ENCODE measurements around the gene MAPK7.

The MAPK7 gene

GRCh38 chr17:19402171-19402570 is 23.9 kb downstream of the MAPK7 start:
- Mint-ChIP-seq H3K36me3 (no peaks in the 10 kb centered on the region), H3K27ac (no peak overlapping the region), H3K9me3 (peaks cover 0 to 2% of the 10 kb centered on the region in 2 donors), H3K27me3 (peaks cover 5 to 9% of the 10 kb centered on the region in 2 donors), H3K4me1 (no peaks in the 10 kb centered on the region), H3K4me3 (no peak overlapping the region)
- DNase-seq (no peak), ATAC-seq (replicated peaks) (no peak)

GRCh38 chr17:19403021-19403420 is 24.7 kb downstream of the MAPK7 start:
- ATAC-seq (replicated peaks) (no peak), DNase-seq (no peak)
- Mint-ChIP-seq H3K27me3 (peaks cover 5 to 9% of the 10 kb centered on the region in 2 donors), H3K27ac (no peak overlapping the region), H3K4me1 (no peaks in the 10 kb centered on the region), H3K36me3 (no peaks in the 10 kb centered on the region), H3K4me3 (no peak overlapping the region), H3K9me3 (peaks cover 0 to 2% of the 10 kb centered on the region in 2 donors)

- H3K27ac Mint-ChIP-seq = no peak overlapping the region
- no peak overlapping the region for H3K4me3 Mint-ChIP-seq
- H3K27me3 Mint-ChIP-seq = peaks cover 5 to 9% of the 10 kb centered on the region in 2 donors
- DNase-seq (no peak), ATAC-seq (replicated peaks) (no peak)
- no peaks in the 10 kb centered on the region for H3K36me3 Mint-ChIP-seq
- no peaks in the 10 kb centered on the region for H3K4me1 Mint-ChIP-seq
- H3K9me3 Mint-ChIP-seq = peaks cover 0 to 2% of the 10 kb centered on the region in 2 donors
Observed at GRCh38 chr17:19404264-19404663, 26.0 kb downstream of the MAPK7 start.

- H3K4me1 Mint-ChIP-seq = no peaks in the 10 kb centered on the region
- DNase-seq (no peak), ATAC-seq (replicated peaks) (no peak)
- H3K4me3 Mint-ChIP-seq = no peak overlapping the region
- peaks cover 0 to 2% of the 10 kb centered on the region in 2 donors for H3K9me3 Mint-ChIP-seq
- H3K27me3 Mint-ChIP-seq = peaks cover 7 to 10% of the 10 kb centered on the region in 2 donors
- no peaks in the 10 kb centered on the region for H3K36me3 Mint-ChIP-seq
- no peak overlapping the region for H3K27ac Mint-ChIP-seq
Observed at GRCh38 chr17:19405114-19405513, 26.8 kb downstream of the MAPK7 start.

- Mint-ChIP-seq H3K36me3 (no peaks in the 10 kb centered on the region), H3K27me3 (peaks cover 16 to 26% of the 10 kb centered on the region in 2 donors), H3K4me3 (no peak overlapping the region), H3K27ac (no peak overlapping the region), H3K4me1 (no peaks in the 10 kb centered on the region), H3K9me3 (peaks cover 0 to 2% of the 10 kb centered on the region in 2 donors)
- ATAC-seq (replicated peaks) (no peak), DNase-seq (no peak)
Observed at GRCh38 chr17:19407601-19408345, 29.5 kb downstream of the MAPK7 start.

GRCh38 chr17:19408346-19408710 is 30.0 kb downstream of the MAPK7 start:
- Mint-ChIP-seq H3K36me3 (no peaks in the 10 kb centered on the region), H3K9me3 (peaks cover 0 to 2% of the 10 kb centered on the region in 2 donors), H3K27ac (no peak overlapping the region), H3K4me1 (no peaks in the 10 kb centered on the region), H3K4me3 (no peak overlapping the region), H3K27me3 (peaks cover 19 to 31% of the 10 kb centered on the region in 2 donors)
- ATAC-seq (replicated peaks) = no peak
- DNase-seq = no peak

- H3K4me1 Mint-ChIP-seq = no peaks in the 10 kb centered on the region
Observed at GRCh38 chr17:19409066-19409465, 30.8 kb downstream of the MAPK7 start.

GRCh38 chr17:19409509-19409908 is 31.2 kb downstream of the MAPK7 start:
- H3K36me3 Mint-ChIP-seq = no peaks in the 10 kb centered on the region
- peaks cover 17 to 27% of the 10 kb centered on the region in 2 donors for H3K27me3 Mint-ChIP-seq
- H3K27ac Mint-ChIP-seq = no peak overlapping the region
- H3K4me3 Mint-ChIP-seq = no peak overlapping the region
- ATAC-seq (replicated peaks) (no peak), DNase-seq (no peak)
- H3K9me3 Mint-ChIP-seq = no peaks in the 10 kb centered on the region
- no peaks in the 10 kb centered on the region for H3K4me1 Mint-ChIP-seq

More at GRCh38 chr17:19409066-19409465, 30.8 kb downstream of the MAPK7 start:
- no peak overlapping the region for H3K4me3 Mint-ChIP-seq
- H3K36me3 Mint-ChIP-seq = no peaks in the 10 kb centered on the region
- H3K9me3 Mint-ChIP-seq = no peaks in the 10 kb centered on the region
- ATAC-seq (replicated peaks) = no peak
- no peak for DNase-seq
- H3K27me3 Mint-ChIP-seq = peaks cover 17 to 27% of the 10 kb centered on the region in 2 donors
- no peak overlapping the region for H3K27ac Mint-ChIP-seq

GRCh38 chr17:19410091-19410490 is 31.8 kb downstream of the MAPK7 start:
- H3K4me3 Mint-ChIP-seq = no peak overlapping the region
- DNase-seq = no peak

GRCh38 chr17:19410875-19411620 is 32.8 kb downstream of the MAPK7 start, which contains the start of gene RNF112:
TSS of gene RNF112 (plus strand) at chr17:19411232. CDS start at chr17:19411409, 177 bp downstream.
- Mint-ChIP-seq H3K27ac (no peak within 1 kb of the TSS), H3K36me3 (no peaks in the 10 kb centered on the region), H3K4me1 (no peaks in the 10 kb centered on the region), H3K27me3 (peaks cover 21 to 32% of the 10 kb centered on the region in 2 donors), H3K9me3 (no peaks in the 10 kb centered on the region), H3K4me3 (no peak within 1 kb of the TSS)
- ATAC-seq (replicated peaks) (no peak), DNase-seq (no peak)

More at GRCh38 chr17:19410091-19410490, 31.8 kb downstream of the MAPK7 start:
- Mint-ChIP-seq H3K36me3 (no peaks in the 10 kb centered on the region), H3K27me3 (peaks cover 21 to 31% of the 10 kb centered on the region in 2 donors), H3K4me1 (no peaks in the 10 kb centered on the region), H3K9me3 (no peaks in the 10 kb centered on the region), H3K27ac (no peak overlapping the region)
- no peak for ATAC-seq (replicated peaks)

- Mint-ChIP-seq H3K4me3 (no peak overlapping the region), H3K27ac (no peak overlapping the region), H3K9me3 (no peaks in the 10 kb centered on the region), H3K36me3 (no peaks in the 10 kb centered on the region), H3K27me3 (peaks cover 21 to 32% of the 10 kb centered on the region in 2 donors), H3K4me1 (no peaks in the 10 kb centered on the region)
- DNase-seq (no peak), ATAC-seq (replicated peaks) (no peak)
Observed at GRCh38 chr17:19411631-19412030, 33.3 kb downstream of the MAPK7 start.

GRCh38 chr17:19412510-19412909 is 34.2 kb downstream of the MAPK7 start:
- H3K4me1 Mint-ChIP-seq = no peaks in the 10 kb centered on the region
- H3K27me3 Mint-ChIP-seq = peaks cover 21 to 32% of the 10 kb centered on the region in 2 donors
- ATAC-seq (replicated peaks) (no peak), DNase-seq (no peak)
- H3K27ac Mint-ChIP-seq = no peak overlapping the region
- no peaks in the 10 kb centered on the region for H3K9me3 Mint-ChIP-seq
- H3K36me3 Mint-ChIP-seq = no peaks in the 10 kb centered on the region
- H3K4me3 Mint-ChIP-seq = no peak overlapping the region

- peaks cover 21 to 32% of the 10 kb centered on the region in 2 donors for H3K27me3 Mint-ChIP-seq
- ATAC-seq (replicated peaks) (no peak), DNase-seq (no peak)
- H3K36me3 Mint-ChIP-seq = no peaks in the 10 kb centered on the region
- H3K4me1 Mint-ChIP-seq = no peaks in the 10 kb centered on the region
- H3K4me3 Mint-ChIP-seq = no peak overlapping the region
- no peak overlapping the region for H3K27ac Mint-ChIP-seq
- H3K9me3 Mint-ChIP-seq = no peaks in the 10 kb centered on the region
Observed at GRCh38 chr17:19412984-19413383, 34.7 kb downstream of the MAPK7 start.

- Mint-ChIP-seq H3K27ac (no peak overlapping the region), H3K27me3 (peaks cover 23 to 32% of the 10 kb centered on the region in 2 donors), H3K4me1 (no peaks in the 10 kb centered on the region), H3K9me3 (no peaks in the 10 kb centered on the region), H3K36me3 (no peaks in the 10 kb centered on the region), H3K4me3 (no peak overlapping the region)
- ATAC-seq (replicated peaks) (no peak), DNase-seq (no peak)
Observed at GRCh38 chr17:19413761-19414160, 35.5 kb downstream of the MAPK7 start.
